Naive thymus-derived CD8-positive, alpha-beta T cell (primary cell): Measurements from ENCODE around the gene BANF1. TPM values are rescaled to one million over a fixed set of nuclear protein-coding genes. Genes with fewer than 3 reads are reported as not detected.

Experiments
- ATAC-seq, 2 donors: fragments of 150-1000 bp; cut with Tn5 transposase in 1 of 2; sonication (Bioruptor Pico), chemical (Tn5 transposase) in 1 of 2; 1 replicate in 1 of 2; 2 replicates in 1 of 2; pipeline ENCODE4 v1.10.0; 2021; ENCODE audit warnings: mild to moderate bottlenecking in 2 of 2, moderate library complexity in 2 of 2
- POLR2A ChIA-PET: fragments of 350-600 bp; sonication (Branson Sonifier 250); formaldehyde crosslinking; loops from one replicate; lab custom pipeline; 2021; ENCODE audit warnings: antibody characterized with exemption; lab: Charles Lee
- DNase-seq, 10 donors: peaks; one replicate each; pipeline versions ENCODE4 v3.0.0 to v3.0.0-alpha.2; 2020 to 2022
- H3K27ac Mint-ChIP-seq, 10 donors: one replicate each; pipeline ENCODE4 v1.8.0; 2020 to 2022; ENCODE audit warnings: mild to moderate bottlenecking in 10 of 10, mixed read lengths in 10 of 10, moderate library complexity in 4 of 10, inconsistent platforms in 1 of 10
- H3K27me3 Mint-ChIP-seq, 5 donors: one replicate each; pipeline ENCODE4 v1.8.0; 2021 to 2022; ENCODE audit warnings: mixed read lengths in 5 of 5
- H3K36me3 Mint-ChIP-seq, 3 donors: one replicate each; pipeline ENCODE4 v1.8.0; 2020 to 2022; ENCODE audit warnings: mixed read lengths in 3 of 3, mild to moderate bottlenecking in 2 of 3, inconsistent platforms in 1 of 3
- H3K4me1 Mint-ChIP-seq, 4 donors: one replicate each; pipeline ENCODE4 v1.8.0; 2021 to 2022; ENCODE audit warnings: mixed read lengths in 4 of 4
- H3K4me3 Mint-ChIP-seq, 10 donors: one replicate each; pipeline ENCODE4 v1.8.0; 2020 to 2022; ENCODE audit warnings: mild to moderate bottlenecking in 10 of 10, mixed read lengths in 10 of 10, moderate library complexity in 6 of 10, inconsistent platforms in 1 of 10
- H3K9me3 Mint-ChIP-seq, 9 donors: one replicate each; pipeline ENCODE4 v1.8.0; 2020 to 2022; ENCODE audit warnings: mixed read lengths in 9 of 9, mild to moderate bottlenecking in 3 of 9, inconsistent platforms in 1 of 9, moderate library complexity in 1 of 9
- polyA plus RNA-seq, 3 donors: library from polyadenylated mRNA; unstranded; fragments of 300-500 nt; fragmentation: Illumina TruSeq; gene quantifications; one replicate each; pipeline ENCODE4 v1.2.3, GENCODE V29; 2021
- total RNA-seq, 8 experiments: library from RNA in 2 of 8; stranded (reverse) in 2 of 8; gene quantifications; one replicate each; pipeline ENCODE4 v1.2.3 and lab custom pipeline; 2021 to 2026

Gene BANF1
- total and polyA plus RNA-seq, 5 experiments from 2014 or later = 96.2 to 250 (median 225) TPM

DNA sequence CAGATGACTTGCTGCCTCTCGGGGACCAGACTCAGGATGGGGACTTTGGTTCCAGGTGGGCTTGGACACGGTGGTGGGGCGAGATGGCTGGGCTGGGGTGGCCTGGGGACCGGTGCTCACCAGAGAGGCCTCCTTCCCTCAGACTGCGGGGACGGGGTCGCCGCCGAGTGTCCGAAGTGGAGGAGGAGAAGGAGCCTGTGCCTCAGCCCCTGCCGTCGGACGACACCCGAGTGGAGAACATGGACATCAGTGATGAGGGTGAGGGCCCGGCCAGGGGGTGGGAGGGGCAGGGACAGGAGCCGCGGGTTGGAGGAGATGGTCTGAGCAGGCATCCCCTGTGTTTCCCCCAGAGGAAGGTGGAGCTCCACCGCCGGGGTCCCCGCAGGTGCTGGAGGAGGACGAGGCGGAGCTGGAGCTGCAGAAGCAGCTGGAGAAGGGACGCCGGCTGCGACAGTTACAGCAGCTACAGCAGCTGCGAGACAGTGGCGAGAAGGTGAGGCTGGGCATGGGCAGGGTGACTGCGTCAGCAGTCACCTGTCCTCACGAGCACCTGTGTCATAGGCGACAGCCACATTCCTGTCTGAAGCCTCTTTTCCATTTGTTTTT lies 34.9 kb upstream of the BANF1 start:
- no peak for ATAC-seq
- H3K27ac Mint-ChIP-seq = no peak overlapping the region
- H3K27me3 Mint-ChIP-seq = no peaks in the 10 kb centered on the region
- no peak for DNase-seq
- peaks cover 27 to 42% (median 33%) of the 10 kb centered on the region in 4 donors for H3K4me1 Mint-ChIP-seq
- POLR2A ChIA-PET = no interaction called here
- peaks cover 0 to 82% (median 6%) of the 10 kb centered on the region in 3 donors for H3K36me3 Mint-ChIP-seq
- no peak overlapping the region for H3K4me3 Mint-ChIP-seq
- no peaks in the 10 kb centered on the region for H3K9me3 Mint-ChIP-seq

DNA sequence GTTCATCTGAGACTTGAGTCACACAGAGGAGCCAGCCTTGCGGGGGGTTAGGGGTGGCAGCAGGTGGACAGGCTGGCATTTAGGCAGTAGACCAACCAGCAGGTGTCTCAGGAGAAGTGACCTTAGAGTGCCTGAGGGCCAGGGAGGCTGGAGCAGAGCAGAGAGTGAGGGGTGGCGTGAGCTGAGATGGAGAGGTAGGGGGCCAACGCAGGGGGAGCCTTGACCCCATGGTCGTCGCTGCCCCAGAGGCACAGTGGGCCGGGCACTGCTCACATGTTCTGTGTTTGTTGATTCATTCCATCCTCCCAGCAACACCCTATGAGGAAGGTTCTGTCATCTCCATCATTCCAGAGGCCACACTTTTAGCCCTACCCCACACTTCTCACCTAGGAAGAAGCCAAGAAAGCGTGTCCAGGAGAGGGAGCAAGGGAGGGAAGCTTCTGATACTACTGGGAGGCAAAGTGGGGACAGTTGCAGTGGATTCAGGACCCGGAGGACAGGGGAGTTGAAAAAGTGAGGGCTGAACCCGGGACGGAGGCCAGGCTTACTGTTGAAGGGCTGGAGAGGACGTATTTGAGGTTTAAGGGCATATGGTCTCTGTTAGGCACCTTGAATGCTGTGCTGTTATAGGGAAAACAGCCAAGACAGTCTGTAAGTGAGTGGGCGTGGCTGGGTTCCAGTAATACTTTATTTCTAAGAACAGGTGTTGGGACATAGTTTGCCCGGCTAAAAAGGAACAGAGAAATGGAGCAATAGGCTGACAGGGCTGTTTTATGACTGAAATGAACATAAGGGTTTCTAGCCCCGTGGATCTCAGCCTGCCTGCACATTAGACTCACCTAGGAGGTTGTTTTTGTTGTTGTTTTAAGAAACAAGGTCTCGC lies 33.5 kb upstream of the BANF1 start:
- Mint-ChIP-seq H3K27ac (peak overlapping the region in 4 of 10 donors; percentile 28 to 65 (median 56)), H3K36me3 (peaks cover 0 to 89% (median 7%) of the 10 kb centered on the region in 3 donors), H3K27me3 (no peaks in the 10 kb centered on the region), H3K4me3 (no peak overlapping the region), H3K4me1 (peaks cover 14 to 28% (median 22%) of the 10 kb centered on the region in 4 donors), H3K9me3 (no peaks in the 10 kb centered on the region)
- ATAC-seq (no peak), DNase-seq (no peak)
- POLR2A ChIA-PET = no interaction called here

- Mint-ChIP-seq H3K4me3 (no peak overlapping the region), H3K27me3 (no peaks in the 10 kb centered on the region), H3K27ac (peak overlapping the region in 3 of 10 donors; percentile 50 to 70 (median 51)), H3K36me3 (peaks cover 0 to 81% (median 2%) of the 10 kb centered on the region in 3 donors), H3K9me3 (no peaks in the 10 kb centered on the region), H3K4me1 (peaks cover 10 to 25% (median 21%) of the 10 kb centered on the region in 4 donors)
- POLR2A ChIA-PET = interaction anchor here (0.7 to 1.3 kb wide), 4 partner anchors 9 to 309 kb away, joined by 3 to 5 read pairs (median 3); partner anchors contain the start of gene RELA
- no peak for DNase-seq
- ATAC-seq = no peak
These were observed 30.2 kb upstream of the BANF1 start for GRCh38 chr11:65972116-65972515.

DNA sequence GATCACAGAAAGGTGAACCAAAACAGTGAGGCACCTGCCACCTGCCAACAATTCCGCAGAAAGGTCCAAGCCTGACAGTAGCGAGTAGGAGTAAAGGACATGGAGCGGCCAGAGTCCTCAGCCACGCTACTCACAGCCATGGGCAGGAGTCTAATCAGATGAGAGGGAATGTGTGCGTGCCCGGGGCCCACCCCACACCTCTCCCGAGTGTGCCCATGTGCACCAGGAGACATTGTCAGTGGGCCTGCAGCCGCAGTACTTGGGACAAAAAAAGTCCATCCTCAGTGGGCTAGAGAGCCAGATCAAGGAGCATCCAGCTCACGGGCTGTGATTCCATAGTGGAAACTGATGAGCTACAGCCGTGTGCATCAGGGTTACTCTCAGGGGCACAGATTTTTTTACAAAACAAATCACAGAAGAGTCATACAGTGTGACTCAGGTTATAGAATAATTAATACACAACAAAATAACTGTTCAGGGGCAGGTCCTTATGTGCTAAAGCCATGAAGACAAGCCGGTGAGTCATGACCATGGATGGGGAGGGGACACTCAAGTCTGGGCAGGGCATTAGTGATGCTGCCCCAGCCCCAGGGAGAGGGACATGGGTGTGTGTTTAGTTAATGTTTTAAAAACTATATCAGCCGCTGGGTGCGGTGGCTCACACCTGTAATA lies 28.7 kb upstream of the BANF1 start:
- Mint-ChIP-seq H3K9me3 (no peaks in the 10 kb centered on the region), H3K27ac (no peak overlapping the region), H3K27me3 (no peaks in the 10 kb centered on the region), H3K36me3 (peaks cover 0 to 79% (median 2%) of the 10 kb centered on the region in 3 donors), H3K4me1 (peaks cover 10 to 20% (median 16%) of the 10 kb centered on the region in 4 donors), H3K4me3 (no peak overlapping the region)
- ATAC-seq (no peak), DNase-seq (no peak)
- POLR2A ChIA-PET = interaction anchor here (1.3 kb wide), 1 partner anchor 8 kb away, joined by 5 read pairs; no protein-coding TSS in a partner anchor

DNA sequence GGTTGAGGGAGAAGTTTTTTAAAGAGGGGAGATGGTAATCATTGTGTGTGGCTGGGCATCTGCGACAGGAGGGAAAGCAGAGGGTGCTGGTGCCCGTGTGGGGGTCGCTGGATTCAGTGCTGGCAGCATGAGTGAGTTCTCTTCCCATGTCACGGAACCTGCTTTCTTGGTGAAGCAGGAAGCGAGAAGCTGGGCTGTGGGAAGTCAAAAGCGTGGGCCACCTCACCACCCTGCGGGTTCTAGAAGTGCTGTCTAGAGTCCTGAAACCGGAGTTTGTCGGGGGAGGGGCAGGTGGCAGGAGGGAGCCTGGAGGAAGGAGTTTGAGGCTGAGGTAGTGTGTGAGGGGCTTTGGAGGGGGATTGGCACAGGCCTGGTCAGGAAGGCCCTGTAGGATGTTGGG lies 26.5 kb upstream of the BANF1 start:
- no peak for ATAC-seq
- Mint-ChIP-seq H3K9me3 (no peaks in the 10 kb centered on the region), H3K36me3 (peaks cover 0 to 73% (median 6%) of the 10 kb centered on the region in 3 donors)

DNA sequence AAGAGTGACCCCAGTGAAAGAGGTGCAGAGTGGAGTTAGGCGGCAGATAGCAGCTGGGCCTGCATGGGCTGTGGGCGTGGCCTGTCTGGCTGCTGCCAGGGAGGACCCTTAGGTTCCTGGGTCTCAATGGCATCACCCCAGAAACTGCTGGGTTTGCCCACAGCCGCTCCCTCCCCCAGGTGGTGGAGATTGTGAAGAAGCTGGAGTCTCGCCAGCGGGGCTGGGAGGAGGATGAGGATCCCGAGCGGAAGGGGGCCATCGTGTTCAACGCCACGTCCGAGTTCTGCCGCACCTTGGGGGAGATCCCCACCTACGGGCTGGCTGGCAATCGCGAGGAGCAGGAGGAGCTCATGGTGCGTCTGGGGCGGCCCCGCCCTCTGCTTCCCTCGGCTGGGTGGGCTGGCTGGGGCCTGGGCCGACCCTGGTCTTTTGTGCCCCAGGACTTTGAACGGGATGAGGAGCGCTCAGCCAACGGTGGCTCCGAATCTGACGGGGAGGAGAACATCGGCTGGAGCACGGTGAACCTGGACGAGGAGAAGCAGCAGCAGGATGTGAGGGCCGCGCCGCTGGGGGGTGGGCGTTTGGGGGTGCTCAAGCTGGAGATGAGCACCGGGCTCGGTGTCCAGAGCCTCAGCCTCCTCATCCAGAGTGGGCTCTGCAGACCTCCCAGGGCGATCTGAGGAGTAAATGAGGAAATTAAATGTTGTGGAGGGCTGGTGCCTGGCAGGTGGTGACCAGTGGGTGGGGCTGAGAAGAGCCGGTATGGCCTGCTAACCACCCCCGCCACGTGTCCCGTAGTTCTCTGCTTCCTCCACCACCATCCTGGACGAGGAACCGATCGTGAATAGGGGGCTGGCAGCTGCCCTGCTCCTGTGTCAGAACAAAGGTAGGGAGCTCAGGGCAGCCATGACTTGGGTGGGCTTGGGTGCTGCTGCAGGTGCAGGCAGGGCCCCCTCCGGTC lies 25.8 kb upstream of the BANF1 start:
- H3K9me3 Mint-ChIP-seq = no peaks in the 10 kb centered on the region
- peak overlapping the region in 4 of 10 donors; percentile 34 to 92 (median 39) for H3K27ac Mint-ChIP-seq
- H3K4me1 Mint-ChIP-seq = peaks cover 5 to 8% (median 7%) of the 10 kb centered on the region in 4 donors
- peak in 1 of 10 donors; percentile 59 for DNase-seq
- POLR2A ChIA-PET = interaction anchor here (0.8 to 1.7 kb wide), 3 partner anchors 66 to 125 kb away, joined by 3 read pairs; no protein-coding TSS in a partner anchor
- ATAC-seq = no peak
- no peak overlapping the region for H3K4me3 Mint-ChIP-seq
- H3K27me3 Mint-ChIP-seq = no peaks in the 10 kb centered on the region
- peaks cover 0 to 73% (median 6%) of the 10 kb centered on the region in 3 donors for H3K36me3 Mint-ChIP-seq

More for the DNA sequence above, 26.5 kb upstream of the BANF1 start:
- H3K4me3 Mint-ChIP-seq = no peak overlapping the region
- POLR2A ChIA-PET = interaction anchor here (0.7 to 0.8 kb wide), 3 partner anchors 14 to 763 kb away, joined by 3 to 6 read pairs (median 4); no protein-coding TSS in a partner anchor
- no peaks in the 10 kb centered on the region for H3K27me3 Mint-ChIP-seq
- peaks cover 5 to 8% (median 7%) of the 10 kb centered on the region in 4 donors for H3K4me1 Mint-ChIP-seq
- no peak for DNase-seq
- H3K27ac Mint-ChIP-seq = peak overlapping the region in 4 of 10 donors; percentile 7 to 92 (median 44)

- H3K9me3 Mint-ChIP-seq = no peaks in the 10 kb centered on the region
- H3K36me3 Mint-ChIP-seq = peaks cover 0 to 62% (median 6%) of the 10 kb centered on the region in 3 donors
- H3K27me3 Mint-ChIP-seq = no peaks in the 10 kb centered on the region
- H3K4me1 Mint-ChIP-seq = peaks cover 3 to 8% (median 5%) of the 10 kb centered on the region in 4 donors
- POLR2A ChIA-PET = interaction anchor here (0.6 to 1.7 kb wide), 4 partner anchors 18 to 291 kb away, joined by 3 to 4 read pairs (median 3); no protein-coding TSS in a partner anchor
- H3K27ac Mint-ChIP-seq = peak overlapping the region in 1 of 10 donors; percentile 92
- DNase-seq (no peak), ATAC-seq (no peak)
- no peak overlapping the region for H3K4me3 Mint-ChIP-seq
These were observed 24.5 kb upstream of the BANF1 start for GRCh38 chr11:65977621-65978390.

DNA sequence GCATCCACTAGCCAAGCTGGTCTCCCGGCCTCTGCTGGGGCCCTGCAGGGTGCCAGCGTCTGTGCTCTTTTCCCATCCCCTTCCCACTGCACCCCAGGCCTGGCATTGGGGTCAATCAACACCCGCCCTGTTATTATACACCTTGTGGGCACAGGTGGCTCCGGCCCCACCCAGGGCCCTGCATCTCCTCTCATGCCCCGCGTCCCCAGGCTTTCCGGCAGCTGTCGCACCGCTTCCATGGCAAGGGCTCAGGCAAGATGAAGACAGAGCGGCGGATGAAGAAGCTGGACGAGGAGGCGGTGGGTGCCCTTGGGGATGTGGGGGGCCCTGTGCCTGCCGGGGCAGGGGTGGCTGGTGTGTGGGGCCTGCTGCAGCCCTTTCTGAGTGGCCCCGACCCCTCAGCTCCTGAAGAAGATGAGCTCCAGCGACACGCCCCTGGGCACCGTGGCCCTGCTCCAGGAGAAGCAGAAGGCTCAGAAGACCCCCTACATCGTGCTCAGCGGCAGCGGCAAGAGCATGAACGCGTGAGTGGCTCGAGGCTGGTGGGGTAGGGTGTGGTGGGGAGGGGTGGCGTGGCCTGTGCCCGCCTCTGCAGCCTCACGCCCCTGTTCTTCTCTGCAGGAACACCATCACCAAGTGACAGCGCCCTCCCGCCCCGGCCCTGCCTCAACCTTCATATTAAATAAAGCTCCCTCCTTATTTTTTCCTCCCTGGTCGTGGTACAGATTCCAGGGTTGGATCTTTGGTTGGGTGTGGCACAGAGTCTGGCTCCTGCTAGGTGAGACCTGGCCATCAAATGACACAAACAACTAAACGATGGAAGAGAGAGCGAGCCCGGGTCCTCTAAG lies 23.7 kb upstream of the BANF1 start:
- POLR2A ChIA-PET = interaction anchor here (0.6 to 1.7 kb wide), 4 partner anchors 19 to 292 kb away, joined by 3 to 5 read pairs (median 4); partner anchors contain the start of gene FIBP
- H3K9me3 Mint-ChIP-seq = no peaks in the 10 kb centered on the region
- ATAC-seq (no peak), DNase-seq (peak in 1 of 10 donors; percentile 64)
- H3K27me3 Mint-ChIP-seq = no peaks in the 10 kb centered on the region
- no peak overlapping the region for H3K4me3 Mint-ChIP-seq
- peaks cover 3 to 8% (median 5%) of the 10 kb centered on the region in 4 donors for H3K4me1 Mint-ChIP-seq
- H3K36me3 Mint-ChIP-seq = peaks cover 0 to 54% (median 6%) of the 10 kb centered on the region in 3 donors
- H3K27ac Mint-ChIP-seq = peak overlapping the region in 3 of 10 donors; percentile 40 to 76 (median 67)

- DNase-seq = no peak
- peaks cover 0 to 49% (median 4%) of the 10 kb centered on the region in 3 donors for H3K36me3 Mint-ChIP-seq
- H3K27ac Mint-ChIP-seq = peak overlapping the region in 5 of 10 donors; percentile 19 to 85 (median 63)
- no peak for ATAC-seq
- no peaks in the 10 kb centered on the region for H3K9me3 Mint-ChIP-seq
- H3K4me1 Mint-ChIP-seq = peaks cover 3 to 8% (median 5%) of the 10 kb centered on the region in 4 donors
- H3K27me3 Mint-ChIP-seq = no peaks in the 10 kb centered on the region
- POLR2A ChIA-PET = interaction anchor here (1.2 to 1.7 kb wide), 2 partner anchors 91 to 121 kb away, joined by 3 to 5 read pairs; partner anchors contain the start of gene FIBP
- no peak overlapping the region for H3K4me3 Mint-ChIP-seq
These were observed 23.0 kb upstream of the BANF1 start for GRCh38 chr11:65979261-65979759.
